Measurements from ENCODE around the gene MAN2C1.
"Not testable (repeated sequence)": the region's sequence is repeated elsewhere in the genome, so short reads cannot be mapped to it uniquely, and the experiment has no call there.

MAN2C1 gene

GRCh38 chr15:75327005-75327404 is 41.4 kb downstream of the MAN2C1 start:
- no peak overlapping the region for H2AFZ ChIP-seq (ENCODE audit: low read depth, low read length, severe bottlenecking)
- no peaks in the 10 kb centered on the region for H3K9me3 ChIP-seq (ENCODE audit: insufficient read depth, low read length)
- no peak overlapping the region for H3K4me3 ChIP-seq (ENCODE audit: insufficient read depth, low read length, poor library complexity, severe bottlenecking)
- no peaks in the 10 kb centered on the region for H3K27me3 ChIP-seq (ENCODE audit: low read length)
- H4K20me1 ChIP-seq (ENCODE audit: low read depth, low read length), result no peaks in the 10 kb centered on the region
- no peaks in the 10 kb centered on the region for H3K36me3 ChIP-seq (ENCODE audit: low read length)
- no peak overlapping the region for H3K27ac ChIP-seq (ENCODE audit: low read depth, low read length)
- no peaks in the 10 kb centered on the region for H3F3A ChIP-seq (ENCODE audit: insufficient read depth)
- no peaks in the 10 kb centered on the region for H3K79me2 ChIP-seq (ENCODE audit: insufficient read depth, low read length)
- no peak overlapping the region for H3K4me2 ChIP-seq (ENCODE audit: low read depth, low read length, poor library complexity, severe bottlenecking)
- H3K9me2 ChIP-seq (replicated peaks; ENCODE audit: insufficient read depth, low read length), result no peaks in the 10 kb centered on the region
- H3K9ac ChIP-seq (ENCODE audit: low read length), result no peak overlapping the region
- TF ChIP-seq EZH2phosphoT487 (conservative IDR thresholded peaks at IDR 0.05; ENCODE audit: low read length), result no peak
- TF ChIP-seq, protein P1, sequence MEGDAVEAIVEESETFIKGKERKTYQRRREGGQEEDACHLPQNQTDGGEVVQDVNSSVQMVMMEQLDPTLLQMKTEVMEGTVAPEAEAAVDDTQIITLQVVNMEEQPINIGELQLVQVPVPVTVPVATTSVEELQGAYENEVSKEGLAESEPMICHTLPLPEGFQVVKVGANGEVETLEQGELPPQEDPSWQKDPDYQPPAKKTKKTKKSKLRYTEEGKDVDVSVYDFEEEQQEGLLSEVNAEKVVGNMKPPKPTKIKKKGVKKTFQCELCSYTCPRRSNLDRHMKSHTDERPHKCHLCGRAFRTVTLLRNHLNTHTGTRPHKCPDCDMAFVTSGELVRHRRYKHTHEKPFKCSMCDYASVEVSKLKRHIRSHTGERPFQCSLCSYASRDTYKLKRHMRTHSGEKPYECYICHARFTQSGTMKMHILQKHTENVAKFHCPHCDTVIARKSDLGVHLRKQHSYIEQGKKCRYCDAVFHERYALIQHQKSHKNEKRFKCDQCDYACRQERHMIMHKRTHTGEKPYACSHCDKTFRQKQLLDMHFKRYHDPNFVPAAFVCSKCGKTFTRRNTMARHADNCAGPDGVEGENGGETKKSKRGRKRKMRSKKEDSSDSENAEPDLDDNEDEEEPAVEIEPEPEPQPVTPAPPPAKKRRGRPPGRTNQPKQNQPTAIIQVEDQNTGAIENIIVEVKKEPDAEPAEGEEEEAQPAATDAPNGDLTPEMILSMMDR (IDR thresholded peaks at IDR 0.05; ENCODE audit: insufficient read depth, low read length, poor library complexity, severe bottlenecking), result no peak

DNA sequence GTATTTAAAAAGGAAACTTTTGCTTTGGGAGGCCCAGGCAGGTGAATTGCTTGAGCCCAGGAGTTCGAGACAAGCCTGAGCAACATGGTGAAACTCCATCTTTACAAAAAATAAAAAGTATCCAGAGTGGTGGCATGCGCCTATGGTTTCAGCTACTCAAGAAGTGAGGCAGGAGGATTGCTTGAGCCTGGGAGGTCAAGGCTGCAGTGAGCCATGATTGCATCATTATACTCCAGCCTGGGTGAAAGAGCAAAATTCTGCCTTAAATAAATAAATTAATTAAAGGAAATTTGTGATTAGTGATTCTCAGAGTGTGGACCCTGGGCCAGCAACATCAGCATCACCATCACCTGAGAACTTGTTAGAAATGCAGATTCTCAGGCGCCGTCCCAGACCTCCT is 42.5 kb downstream of the MAN2C1 start:
- Histone ChIP-seq H3K27ac (ENCODE audit: low read depth, low read length) (no peak overlapping the region), H3K9me3 (ENCODE audit: insufficient read depth, low read length) (no peaks in the 10 kb centered on the region), H2AFZ (ENCODE audit: low read depth, low read length, severe bottlenecking) (no peak overlapping the region), H3K36me3 (ENCODE audit: low read length) (no peaks in the 10 kb centered on the region), H3F3A (ENCODE audit: insufficient read depth) (no peaks in the 10 kb centered on the region), H4K20me1 (ENCODE audit: low read depth, low read length) (no peaks in the 10 kb centered on the region), H3K4me2 (ENCODE audit: low read depth, low read length, poor library complexity, severe bottlenecking) (no peak overlapping the region), H3K27me3 (ENCODE audit: low read length) (no peaks in the 10 kb centered on the region), H3K9ac (ENCODE audit: low read length) (no peak overlapping the region), H3K79me2 (ENCODE audit: insufficient read depth, low read length) (no peaks in the 10 kb centered on the region), H3K9me2 (replicated peaks; ENCODE audit: insufficient read depth, low read length) (no peaks in the 10 kb centered on the region), H3K4me3 (ENCODE audit: insufficient read depth, low read length, poor library complexity, severe bottlenecking) (no peak overlapping the region)
- no peak for TF ChIP-seq EZH2phosphoT487 (conservative IDR thresholded peaks at IDR 0.05; ENCODE audit: low read length)
- TF ChIP-seq, protein P1 (IDR thresholded peaks at IDR 0.05; ENCODE audit: insufficient read depth, low read length, poor library complexity, severe bottlenecking), result no peak

DNA sequence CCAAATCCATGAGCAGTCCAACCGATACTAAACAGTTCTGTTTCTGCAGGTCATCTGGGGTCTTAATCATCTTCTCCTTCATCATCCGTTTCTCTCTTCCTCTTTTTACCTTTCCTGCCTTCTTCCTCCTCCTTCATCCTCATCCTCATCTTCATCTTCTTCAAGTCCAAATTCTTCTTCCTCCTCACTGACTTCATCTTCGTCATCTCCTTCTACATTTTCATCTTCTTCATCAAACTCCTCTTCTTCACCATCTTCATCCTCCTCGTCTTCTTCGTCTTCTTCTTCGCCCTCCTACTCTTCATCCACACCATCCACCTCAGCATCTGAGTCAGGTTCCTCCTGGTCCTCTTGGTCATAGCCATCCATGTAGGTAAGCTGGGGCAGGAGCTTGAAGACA is 46.7 kb downstream of the MAN2C1 start:
- TF ChIP-seq, protein P1 (IDR thresholded peaks at IDR 0.05; ENCODE audit: insufficient read depth, low read length, poor library complexity, severe bottlenecking), result no peak
- no peak for TF ChIP-seq EZH2phosphoT487 (conservative IDR thresholded peaks at IDR 0.05; ENCODE audit: low read length)
- Histone ChIP-seq H3K4me2 (ENCODE audit: low read depth, low read length, poor library complexity, severe bottlenecking) (no peak overlapping the region), H3K9ac (ENCODE audit: low read length) (no peak overlapping the region), H3K27me3 (ENCODE audit: low read length) (no peaks in the 10 kb centered on the region), H3F3A (ENCODE audit: insufficient read depth) (no peaks in the 10 kb centered on the region), H2AFZ (ENCODE audit: low read depth, low read length, severe bottlenecking) (no peak overlapping the region), H3K9me2 (replicated peaks; ENCODE audit: insufficient read depth, low read length) (no peaks in the 10 kb centered on the region), H3K9me3 (ENCODE audit: insufficient read depth, low read length) (no peaks in the 10 kb centered on the region), H4K20me1 (ENCODE audit: low read depth, low read length) (no peaks in the 10 kb centered on the region), H3K4me3 (ENCODE audit: insufficient read depth, low read length, poor library complexity, severe bottlenecking) (no peak overlapping the region), H3K27ac (ENCODE audit: low read depth, low read length) (no peak overlapping the region), H3K36me3 (ENCODE audit: low read length) (no peaks in the 10 kb centered on the region), H3K79me2 (ENCODE audit: insufficient read depth, low read length) (no peaks in the 10 kb centered on the region)

- not testable (repeated sequence) for H4K20me1 ChIP-seq (ENCODE audit: low read depth, low read length); H3K4me2 ChIP-seq (ENCODE audit: low read depth, low read length, poor library complexity, severe bottlenecking); H3K9me3 ChIP-seq (ENCODE audit: insufficient read depth, low read length); H3K4me3 ChIP-seq (ENCODE audit: insufficient read depth, low read length, poor library complexity, severe bottlenecking); H3K9me2 ChIP-seq (replicated peaks; ENCODE audit: insufficient read depth, low read length); H3K27ac ChIP-seq (ENCODE audit: low read depth, low read length); H3F3A ChIP-seq (ENCODE audit: insufficient read depth); H3K9ac ChIP-seq (ENCODE audit: low read length); H3K27me3 ChIP-seq (ENCODE audit: low read length); H2AFZ ChIP-seq (ENCODE audit: low read depth, low read length, severe bottlenecking); H3K36me3 ChIP-seq (ENCODE audit: low read length); H3K79me2 ChIP-seq (ENCODE audit: insufficient read depth, low read length)
These were observed 49.0 kb downstream of the MAN2C1 start for GRCh38 chr15:75319231-75319897.
